ENCODE measurements around the gene MLST8.

MLST8 gene

GRCh38 chr16:2223942-2224486, 18.8 kb downstream of the MLST8 start:
- ChIA-PET CTCF (interaction anchor here (0.6 kb wide), 2 partner anchors 9 to 187 kb away, joined by 3 read pairs; no protein-coding TSS in a partner anchor), POLR2A (ENCODE audit: low non-redundant PET) (no interaction called here)
- H3K27ac ChIP-seq = peak overlapping the region; percentile 90
- 0 out of 2 replicates have a peak, but pooled peaks have one; percentile 24 for TF ChIP-seq CTCF (conservative IDR thresholded peaks at IDR 0.05; ENCODE audit: low read depth)
- DNase-seq (ENCODE audit: low spot score) = peak; percentile 52

DNA sequence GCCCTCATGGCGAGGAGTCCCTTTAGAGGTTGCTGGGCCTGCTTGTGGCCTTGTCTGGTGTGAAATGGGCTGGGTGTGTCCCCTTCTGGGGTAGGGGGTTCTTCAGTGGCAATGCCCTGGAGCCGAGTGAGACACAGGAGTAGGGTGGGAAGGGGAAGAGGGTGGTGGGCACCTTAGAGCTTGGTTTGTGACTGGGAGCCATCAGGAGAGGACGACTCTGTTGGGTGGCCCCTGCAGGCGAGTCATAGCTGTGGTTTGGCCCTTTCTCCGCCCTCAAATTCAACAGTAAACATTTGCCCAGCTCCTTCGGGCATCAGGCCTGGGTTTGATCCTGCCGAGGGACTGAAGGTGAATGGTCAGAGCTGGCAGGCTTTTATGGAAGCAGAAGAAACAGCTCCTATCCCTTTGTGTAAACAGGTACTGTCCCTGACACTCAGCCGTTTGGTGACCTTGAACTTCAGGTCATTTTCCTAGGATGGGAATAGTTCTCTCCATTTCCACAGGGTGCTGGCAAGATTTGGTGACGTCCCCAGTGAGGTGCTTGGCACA, 21.1 kb downstream of the MLST8 start:
- POLR2A ChIA-PET (ENCODE audit: low non-redundant PET) = interaction anchor here (0.5 to 0.7 kb wide), 2 partner anchors 26 to 146 kb away, joined by 3 to 13 read pairs; no protein-coding TSS in a partner anchor
- peak overlapping the region; percentile 90 for H3K27ac ChIP-seq
- CTCF ChIA-PET = no interaction called here
- DNase-seq (ENCODE audit: low spot score) = no peak
- no peak for TF ChIP-seq CTCF (conservative IDR thresholded peaks at IDR 0.05; ENCODE audit: low read depth)

DNA sequence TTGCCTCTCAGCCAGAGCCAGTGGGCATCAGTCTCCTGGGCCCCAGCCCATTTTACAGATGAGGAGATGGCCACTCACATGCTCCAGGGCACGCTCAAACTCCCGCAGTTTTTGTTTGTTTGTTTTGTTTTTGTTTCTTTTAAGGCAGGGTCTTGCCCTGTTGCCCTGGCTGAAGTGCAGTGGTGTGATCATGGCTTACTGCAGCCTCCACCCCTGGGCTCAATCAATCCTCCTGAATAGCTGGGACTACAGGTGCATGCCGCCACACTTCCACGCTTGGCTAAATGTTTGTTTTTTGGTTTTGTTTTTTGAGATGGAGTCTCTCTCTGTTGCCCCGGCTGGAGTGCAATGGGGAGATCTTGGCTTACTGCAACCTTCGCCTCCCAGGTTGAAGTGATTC, 21.7 kb downstream of the MLST8 start:
- peak overlapping the region; percentile 90 for H3K27ac ChIP-seq
- ChIA-PET CTCF (no interaction called here), POLR2A (ENCODE audit: low non-redundant PET) (no interaction called here)
- DNase-seq (ENCODE audit: low spot score) = no peak
- no peak for TF ChIP-seq CTCF (conservative IDR thresholded peaks at IDR 0.05; ENCODE audit: low read depth)

DNA sequence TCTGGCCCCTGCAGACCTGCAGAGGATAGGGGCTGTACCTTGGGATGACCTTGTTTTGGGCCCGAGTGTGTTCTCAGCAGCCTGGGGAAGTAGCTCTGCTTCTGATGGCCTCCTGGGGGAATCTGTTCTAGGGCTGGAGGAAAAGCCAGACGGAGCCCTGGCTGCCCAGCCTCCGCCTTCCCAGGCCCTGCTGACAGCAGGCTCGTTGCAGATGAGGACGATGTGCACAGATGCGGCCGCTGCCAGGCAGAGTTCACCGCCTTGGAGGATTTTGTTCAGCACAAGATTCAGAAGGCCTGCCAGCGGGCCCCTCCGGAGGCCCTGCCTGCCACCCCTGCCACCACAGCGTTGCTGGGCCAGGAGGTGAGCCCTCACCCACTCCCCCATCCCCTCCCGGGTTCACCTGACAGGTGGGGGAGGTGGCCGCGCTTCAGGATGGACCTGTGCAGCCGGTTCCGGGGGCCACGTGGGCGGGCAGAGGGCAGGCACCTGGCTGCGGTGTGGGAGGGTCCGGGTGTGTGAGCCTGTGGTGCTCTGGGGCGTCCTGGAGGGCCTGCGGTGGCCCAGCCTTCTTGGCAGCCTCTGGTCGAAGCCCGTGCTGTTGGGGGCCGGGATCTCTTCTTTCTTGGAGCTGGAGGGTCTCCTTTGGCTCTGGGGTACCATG, 23.0 kb downstream of the MLST8 start:
- no peak for TF ChIP-seq CTCF (conservative IDR thresholded peaks at IDR 0.05; ENCODE audit: low read depth)
- DNase-seq (ENCODE audit: low spot score) = no peak
- ChIA-PET CTCF (no interaction called here), POLR2A (ENCODE audit: low non-redundant PET) (interaction anchor here (0.6 kb wide), 1 partner anchor 17 kb away, joined by 4 read pairs; no protein-coding TSS in a partner anchor)
- peak overlapping the region; percentile 93 for H3K27ac ChIP-seq

DNA sequence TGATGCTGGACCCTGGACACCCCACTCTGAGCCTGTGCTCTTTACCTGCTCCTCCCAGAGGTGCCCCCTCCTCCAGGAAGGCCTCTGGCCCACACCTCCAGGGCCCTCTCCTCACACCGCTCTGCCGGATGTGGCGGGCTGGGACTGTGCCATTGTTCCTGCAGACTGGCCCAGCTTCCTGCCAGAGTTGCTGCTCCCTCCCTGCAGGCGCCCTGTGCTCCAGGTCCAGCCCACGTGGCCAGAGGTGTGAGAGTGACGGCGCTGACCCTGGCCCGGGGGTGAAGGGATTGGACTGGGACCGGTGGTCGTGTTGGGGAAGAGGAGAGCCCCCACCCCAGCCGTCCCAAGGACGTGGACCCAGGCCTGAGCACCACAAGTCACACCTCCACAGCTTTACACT, 23.8 kb downstream of the MLST8 start:
- POLR2A ChIA-PET (ENCODE audit: low non-redundant PET) = no interaction called here
- CTCF ChIA-PET = no interaction called here
- H3K27ac ChIP-seq = peak overlapping the region; percentile 93
- no peak for TF ChIP-seq CTCF (conservative IDR thresholded peaks at IDR 0.05; ENCODE audit: low read depth)
- no peak for DNase-seq (ENCODE audit: low spot score)

DNA sequence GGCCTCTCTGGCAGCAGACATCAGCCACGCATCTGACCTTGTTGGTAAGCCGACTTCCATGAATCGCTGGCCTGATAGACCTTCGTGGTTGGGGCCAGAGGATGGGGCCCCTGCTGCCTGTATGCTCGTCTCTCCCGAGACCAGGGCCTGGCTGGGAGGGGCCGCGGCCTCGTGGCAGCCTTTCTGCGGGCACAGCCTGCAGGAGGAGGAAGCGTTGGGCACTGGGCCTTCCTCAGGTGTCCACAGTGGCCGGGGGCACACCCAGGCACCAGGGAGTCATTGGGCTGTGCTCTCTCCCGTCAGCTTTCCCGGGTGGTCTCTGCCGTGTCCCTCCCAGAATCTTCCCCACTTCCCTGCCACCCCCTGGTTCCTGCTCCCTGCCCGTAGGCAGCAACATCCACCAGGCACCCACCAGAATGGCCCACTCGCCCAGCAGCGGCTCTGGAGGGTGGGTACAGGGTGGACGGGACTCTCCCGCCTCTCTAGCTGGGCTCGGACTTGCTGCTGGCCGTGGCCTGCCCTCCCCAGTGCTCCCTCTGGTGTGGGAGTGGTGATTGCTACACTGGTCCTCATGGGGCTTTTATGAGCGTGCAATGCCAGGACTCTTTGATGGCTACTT, 24.5 kb downstream of the MLST8 start:
- DNase-seq (ENCODE audit: low spot score) = no peak
- H3K27ac ChIP-seq = peak overlapping the region; percentile 93
- ChIA-PET POLR2A (ENCODE audit: low non-redundant PET) (no interaction called here), CTCF (interaction anchor here (2.0 kb wide), 1 partner anchor 22 kb away, joined by 6 read pairs; the partner anchor contains the start of gene ECI1)
- TF ChIP-seq CTCF (conservative IDR thresholded peaks at IDR 0.05; ENCODE audit: low read depth) = no peak

All from RWPE1 (cell line).